WTC11 (cell line): Measurements from ENCODE around the gene FAM111B. TPM values are rescaled to one million over a fixed set of nuclear protein-coding genes. Genes with fewer than 3 reads are reported as not detected.

Experiments used
- ATAC-seq: fragments of 200-7000 bp; cut with Tn5 transposase; 2 replicates; pipeline ENCODE4 v1.10.0; 2021; ENCODE audit warnings: mild to moderate bottlenecking, moderate library complexity
- CTCF ChIA-PET: fragments of 300-600 bp; sonication (Branson Sonifier 250); formaldehyde crosslinking; loops from one replicate; lab custom pipeline; 2021; ENCODE audit warnings: antibody characterized with exemption; lab: Charles Lee
- POLR2A ChIA-PET: fragments of 350-600 bp; sonication (Branson Sonifier 250); formaldehyde crosslinking; loops from one replicate; lab custom pipeline; 2021; ENCODE audit warnings: antibody characterized with exemption; lab: Charles Lee
- DNase-seq: peaks from one replicate; pipeline ENCODE4 v3.0.0; 2021; ENCODE audit warnings: low spot score
- H3K27ac Mint-ChIP-seq: 2 replicates; pipeline ENCODE4 v1.8.0; 2021; ENCODE audit warnings: mixed read lengths
- H3K27me3 Mint-ChIP-seq: 2 replicates; pipeline ENCODE4 v1.8.0; 2021; ENCODE audit warnings: low read depth, mild to moderate bottlenecking, moderate library complexity, mixed read lengths
- H3K36me3 Mint-ChIP-seq: 2 replicates; pipeline ENCODE4 v1.8.0; 2021; ENCODE audit warnings: mixed read lengths
- H3K4me1 Mint-ChIP-seq: 2 replicates; pipeline ENCODE4 v1.8.0; 2022; ENCODE audit warnings: mixed read lengths
- H3K4me3 Mint-ChIP-seq: 2 replicates; pipeline ENCODE4 v1.8.0; 2021; ENCODE audit warnings: mild to moderate bottlenecking, moderate library complexity, mixed read lengths
- H3K9me3 Mint-ChIP-seq: 2 replicates; pipeline ENCODE4 v1.8.0; 2021; ENCODE audit warnings: mixed read lengths
- AR ChIP-seq: fragments of 250-450 bp; sonication (Bioruptor Pico); IDR thresholded peaks from 2 replicates; pipeline ENCODE4 v1.9.0; 2021; ENCODE audit warnings: mild to moderate bottlenecking
- CREM ChIP-seq: sonication (generic); formaldehyde crosslinking; IDR thresholded peaks from 2 replicates; pipeline ENCODE4 v1.8.1; 2022; ENCODE audit warnings: mild to moderate bottlenecking, missing genetic modification reagents, moderate library complexity
- CTCF ChIP-seq: fragments of 200-600 bp; IDR thresholded peaks from 2 replicates; pipeline ENCODE4 v1.8.0; 2022; ENCODE audit warnings: antibody characterized with exemption
- ESRRA ChIP-seq: sonication (generic); formaldehyde crosslinking; IDR thresholded peaks from 2 replicates; pipeline ENCODE4 v1.8.1; 2022; ENCODE audit warnings: mild to moderate bottlenecking, missing genetic modification reagents, borderline replicate concordance
- FOXJ3 ChIP-seq: sonication (generic); formaldehyde crosslinking; IDR thresholded peaks from 2 replicates; pipeline ENCODE4 v1.9.0; 2021; ENCODE audit warnings: missing genetic modification reagents, mild to moderate bottlenecking, borderline replicate concordance
- FOXP1 ChIP-seq: sonication (generic); formaldehyde crosslinking; IDR thresholded peaks from 2 replicates; pipeline ENCODE4 v1.8.0; 2022; ENCODE audit warnings: missing genetic modification reagents, mild to moderate bottlenecking, moderate library complexity, borderline replicate concordance
- HMGXB4 ChIP-seq: sonication (generic); formaldehyde crosslinking; IDR thresholded peaks from 2 replicates; pipeline ENCODE4 v1.8.1; 2023; ENCODE audit warnings: mild to moderate bottlenecking, moderate library complexity, missing genetic modification reagents
- IRF1 ChIP-seq: sonication (generic); formaldehyde crosslinking; IDR thresholded peaks from 2 replicates; pipeline ENCODE4 v1.8.0; 2023; ENCODE audit warnings: missing genetic modification reagents
- JUN ChIP-seq: sonication (generic); formaldehyde crosslinking; IDR thresholded peaks from 2 replicates; pipeline ENCODE4 v1.8.0; 2023; ENCODE audit warnings: mild to moderate bottlenecking, missing genetic modification reagents
- NFATC4 ChIP-seq: fragments of 250-450 bp; sonication (Bioruptor Pico); IDR thresholded peaks from 2 replicates; pipeline ENCODE4 v1.9.0; 2021; ENCODE audit warnings: mild to moderate bottlenecking
- NFYB ChIP-seq: sonication (generic); formaldehyde crosslinking; conservative IDR thresholded peaks from 2 replicates; pipeline ENCODE4 v1.8.0; 2022; ENCODE audit warnings: low read depth, missing genetic modification reagents
- NR3C1 ChIP-seq: sonication (generic); formaldehyde crosslinking; conservative IDR thresholded peaks from 2 replicates; pipeline ENCODE4 v1.8.1; 2023; ENCODE audit warnings: low read depth, mild to moderate bottlenecking, missing genetic modification reagents
- OVOL2 ChIP-seq: fragments of 250-450 bp; sonication (Bioruptor Pico); IDR thresholded peaks from 2 replicates; pipeline ENCODE4 v1.9.0; 2021; ENCODE audit warnings: mild to moderate bottlenecking, borderline replicate concordance
- TCF7 ChIP-seq: sonication (generic); formaldehyde crosslinking; IDR thresholded peaks from 2 replicates; pipeline ENCODE4 v1.8.0; 2022; ENCODE audit warnings: mild to moderate bottlenecking, low read depth, missing genetic modification reagents, moderate library complexity
- ZBTB21 ChIP-seq: sonication (generic); formaldehyde crosslinking; IDR thresholded peaks from 2 replicates; pipeline ENCODE4 v1.8.1; 2023; ENCODE audit warnings: mild to moderate bottlenecking, missing genetic modification reagents, borderline replicate concordance
- ZBTB43 ChIP-seq: sonication (generic); formaldehyde crosslinking; IDR thresholded peaks from 2 replicates; pipeline ENCODE4 v1.8.1; 2023; ENCODE audit warnings: mild to moderate bottlenecking, missing genetic modification reagents
- ZNF532 ChIP-seq: fragments of 250-450 bp; sonication (Bioruptor Pico); IDR thresholded peaks from 2 replicates; pipeline ENCODE4 v1.9.0; 2021; ENCODE audit warnings: mild to moderate bottlenecking, borderline replicate concordance
- ZSCAN18 ChIP-seq: fragments of 250-450 bp; sonication (Bioruptor Pico); IDR thresholded peaks from 2 replicates; pipeline ENCODE4 v2.1.2; 2022; ENCODE audit warnings: mild to moderate bottlenecking, moderate library complexity
- total RNA-seq: library from RNA; stranded (reverse); gene quantifications from 3 replicates; pipeline ENCODE4 v1.2.3, GENCODE V29; 2021

Gene FAM111B
- total RNA-seq, 1 experiment from 2014 or later, result 25.5 TPM

GRCh38 chr11:59142530-59143507, 35.8 kb downstream of the FAM111B start, which contains the start of gene FAM111A (continued):
- TF ChIP-seq ZBTB43 (CRISPR knock-in tag), result peak; percentile 74; the same call in 1 of the 2 replicates
- TF ChIP-seq NFYB (CRISPR knock-in tag), result peak; percentile 61
- peak; percentile 41; the same call in 1 of the 2 replicates for TF ChIP-seq CREM (CRISPR knock-in tag)
- peak; percentile 55; the same call in 1 of the 2 replicates for TF ChIP-seq FOXP1 (CRISPR knock-in tag)
- TF ChIP-seq ESRRA (CRISPR knock-in tag), result peak; percentile 62; the same call in 1 of the 2 replicates

- Mint-ChIP-seq H3K9me3 (peaks cover 5% of the 10 kb centered on the region; the same call in 1 of the 2 replicates), H3K27ac (no peak overlapping the region; the same call in 1 of the 2 replicates), H3K4me1 (peaks cover 42% of the 10 kb centered on the region), H3K4me3 (peak overlapping the region; percentile 86), H3K27me3 (peaks cover 13% of the 10 kb centered on the region), H3K36me3 (peaks cover 17% of the 10 kb centered on the region)
- ChIA-PET CTCF (interaction anchor here (1.1 to 4.7 kb wide), 13 partner anchors 8 to 243 kb away, joined by 3 to 46 read pairs (median 9); partner anchors contain the start of gene DTX4), POLR2A (interaction anchor here (0.8 to 1.5 kb wide), 5 partner anchors 28 to 238 kb away, joined by 3 to 6 read pairs (median 4); partner anchors contain the start of genes DTX4 and FAM111B)
- DNase-seq, result no peak
- no peak for ATAC-seq
- TF ChIP-seq OVOL2 (CRISPR knock-in tag) (no peak), NFATC4 (CRISPR knock-in tag) (no peak), NR3C1 (CRISPR knock-in tag) (no peak), HMGXB4 (CRISPR knock-in tag) (no peak), AR (CRISPR knock-in tag) (no peak), ZBTB21 (CRISPR knock-in tag) (no peak), ZSCAN18 (CRISPR knock-in tag) (no peak), JUN (CRISPR knock-in tag) (no peak), ZNF532 (CRISPR knock-in tag) (no peak), CTCF (no peak), IRF1 (CRISPR knock-in tag) (no peak), FOXJ3 (CRISPR knock-in tag) (no peak), TCF7 (CRISPR knock-in tag) (no peak)
Observed at GRCh38 chr11:59144096-59144495, 37.1 kb downstream of the FAM111B start.
